Activated T-cell treated with anti-CD3 and anti-CD28 coated beads, Interleukin-2, amount 50 U/mL, for 72 hours (primary cell): ENCODE results near the gene STX10. TPM values are rescaled to one million over a fixed set of nuclear protein-coding genes. Genes with fewer than 3 reads are reported as not detected.
A peak's percentile ranks its signal among the peaks of the same experiment; 100 is the strongest.

Experiments
- ATAC-seq, 2 donors: fragments of 150-1000 bp; cut with Tn5 transposase; replicated peaks in 1 of 2; 2 replicates each; pipeline ENCODE4 v1.10.0; 2021; ENCODE audit warnings: moderate library complexity in 2 of 2, mild to moderate bottlenecking in 1 of 2
- DNase-seq, 2 donors: peaks; one replicate each; pipeline ENCODE4 v3.0.0; 2021 to 2022; ENCODE audit warnings: mixed read lengths in 1 of 2
- H3K27ac Mint-ChIP-seq: one replicate; pipeline ENCODE4 v1.8.0; 2022; ENCODE audit warnings: mild to moderate bottlenecking, moderate library complexity, mixed read lengths
- H3K27me3 Mint-ChIP-seq: one replicate; pipeline ENCODE4 v1.8.0; 2022; ENCODE audit warnings: low read depth, mixed read lengths
- H3K36me3 Mint-ChIP-seq, 2 donors: one replicate each; pipeline ENCODE4 v1.8.0; 2022; ENCODE audit warnings: mixed read lengths in 2 of 2, mild to moderate bottlenecking in 1 of 2; ENCODE audit not compliant: insufficient read depth in 2 of 2
- H3K4me1 Mint-ChIP-seq: one replicate; pipeline ENCODE4 v1.8.0; 2022; ENCODE audit warnings: low read depth, mixed read lengths
- H3K4me3 Mint-ChIP-seq, 2 donors: one replicate each; pipeline ENCODE4 v1.8.0; 2022; ENCODE audit warnings: mild to moderate bottlenecking in 2 of 2, mixed read lengths in 2 of 2, moderate library complexity in 2 of 2
- H3K9me3 Mint-ChIP-seq, 2 donors: one replicate each; pipeline ENCODE4 v1.8.0; 2022; ENCODE audit warnings: mixed read lengths in 2 of 2
- total RNA-seq, 2 donors: library from RNA; stranded (reverse); gene quantifications; one replicate each; pipeline ENCODE4 v1.2.3, GENCODE V29; 2022

STX10 gene
- total RNA-seq, 2 donors from 2014 or later = 73.9 to 89.9 TPM

- no peak for DNase-seq
- Mint-ChIP-seq H3K4me1 (peaks cover 43% of the 10 kb centered on the region), H3K36me3 (peaks cover 0 to 5% of the 10 kb centered on the region in 2 donors), H3K27ac (no peak overlapping the region), H3K4me3 (peak overlapping the region; percentile 67 to 78), H3K27me3 (peaks cover 12% of the 10 kb centered on the region), H3K9me3 (peaks cover 0 to 5% of the 10 kb centered on the region in 2 donors)
- ATAC-seq = no peak
Measured at GRCh38 chr19:13102416-13102665, 47.8 kb downstream of the STX10 start.

- Mint-ChIP-seq H3K9me3 (peaks cover 0 to 5% of the 10 kb centered on the region in 2 donors), H3K36me3 (peaks cover 0 to 5% of the 10 kb centered on the region in 2 donors), H3K4me3 (peak overlapping the region; percentile 67 to 78), H3K4me1 (peaks cover 48% of the 10 kb centered on the region), H3K27me3 (peaks cover 18% of the 10 kb centered on the region), H3K27ac (no peak overlapping the region)
- ATAC-seq = no peak
- DNase-seq = no peak
Measured at GRCh38 chr19:13101590-13102415, 48.4 kb downstream of the STX10 start.

GRCh38 chr19:13100841-13101589 lies 49.2 kb downstream of the STX10 start:
- Mint-ChIP-seq H3K4me3 (peak overlapping the region; percentile 36 to 43), H3K36me3 (peaks cover 0 to 5% of the 10 kb centered on the region in 2 donors), H3K27ac (no peak overlapping the region), H3K4me1 (peaks cover 52% of the 10 kb centered on the region), H3K27me3 (peaks cover 24% of the 10 kb centered on the region), H3K9me3 (peaks cover 0 to 5% of the 10 kb centered on the region in 2 donors)
- DNase-seq (no peak), ATAC-seq (no peak)

GRCh38 chr19:13100031-13100588 lies 50.1 kb downstream of the STX10 start:
- ATAC-seq = peak; percentile 83 to 84
- Mint-ChIP-seq H3K27me3 (peaks cover 27% of the 10 kb centered on the region), H3K4me3 (peak overlapping the region; percentile 76 to 90), H3K4me1 (peaks cover 56% of the 10 kb centered on the region), H3K27ac (peak overlapping the region; percentile 86), H3K9me3 (peaks cover 0 to 5% of the 10 kb centered on the region in 2 donors), H3K36me3 (peaks cover 0 to 5% of the 10 kb centered on the region in 2 donors)
- peak; percentile 82 to 84 for DNase-seq

- Mint-ChIP-seq H3K4me1 (peaks cover 62% of the 10 kb centered on the region), H3K9me3 (peaks cover 0 to 5% of the 10 kb centered on the region in 2 donors), H3K4me3 (peak overlapping the region; percentile 84 to 90), H3K27me3 (peaks cover 33% of the 10 kb centered on the region), H3K36me3 (peaks cover 0 to 5% of the 10 kb centered on the region in 2 donors), H3K27ac (peak overlapping the region; percentile 86)
- DNase-seq (peak; percentile 87 to 89), ATAC-seq (peak; percentile 62 to 69)
Measured at GRCh38 chr19:13099073-13099999, 50.8 kb downstream of the STX10 start.

GRCh38 chr19:13098277-13099072 lies 51.7 kb downstream of the STX10 start:
- H3K4me3 Mint-ChIP-seq = peak overlapping the region; percentile 84 to 88
- peaks cover 68% of the 10 kb centered on the region for H3K4me1 Mint-ChIP-seq
- ATAC-seq = no peak
- H3K9me3 Mint-ChIP-seq = peaks cover 0 to 5% of the 10 kb centered on the region in 2 donors
- H3K36me3 Mint-ChIP-seq = peaks cover 0 to 5% of the 10 kb centered on the region in 2 donors
- peak overlapping the region; percentile 14 for H3K27ac Mint-ChIP-seq
- peaks cover 39% of the 10 kb centered on the region for H3K27me3 Mint-ChIP-seq
- DNase-seq = no peak

GRCh38 chr19:13097463-13098258 lies 52.5 kb downstream of the STX10 start:
- Mint-ChIP-seq H3K27me3 (peaks cover 39% of the 10 kb centered on the region), H3K36me3 (peaks cover 0 to 5% of the 10 kb centered on the region in 2 donors), H3K4me1 (peaks cover 62% of the 10 kb centered on the region)

GRCh38 chr19:13097033-13097462 lies 53.1 kb downstream of the STX10 start:
- DNase-seq (no peak), ATAC-seq (no peak)
- Mint-ChIP-seq H3K27me3 (peaks cover 39% of the 10 kb centered on the region), H3K36me3 (peaks cover 0 to 5% of the 10 kb centered on the region in 2 donors), H3K27ac (no peak overlapping the region), H3K4me3 (peak overlapping the region; percentile 71 to 74), H3K4me1 (peaks cover 60% of the 10 kb centered on the region), H3K9me3 (peaks cover 0 to 5% of the 10 kb centered on the region in 2 donors)

More at GRCh38 chr19:13097463-13098258, 52.5 kb downstream of the STX10 start:
- Mint-ChIP-seq H3K9me3 (peaks cover 0 to 5% of the 10 kb centered on the region in 2 donors), H3K27ac (no peak overlapping the region), H3K4me3 (peak overlapping the region; percentile 84 to 88)
- peak in 1 of 2 donors; percentile 44 for DNase-seq
- ATAC-seq = no peak

- Mint-ChIP-seq H3K4me3 (peak overlapping the region; percentile 71 to 74), H3K27ac (no peak overlapping the region), H3K4me1 (peaks cover 51% of the 10 kb centered on the region), H3K36me3 (peaks cover 0 to 5% of the 10 kb centered on the region in 2 donors), H3K27me3 (peaks cover 39% of the 10 kb centered on the region), H3K9me3 (peaks cover 0 to 5% of the 10 kb centered on the region in 2 donors)
- DNase-seq = peak in 1 of 2 donors; percentile 36
- no peak for ATAC-seq
Measured at GRCh38 chr19:13095934-13096927, 53.9 kb downstream of the STX10 start.

GRCh38 chr19:13095393-13095784 lies 54.8 kb downstream of the STX10 start:
- Mint-ChIP-seq H3K36me3 (peaks cover 0 to 5% of the 10 kb centered on the region in 2 donors), H3K27ac (no peak overlapping the region), H3K9me3 (peaks cover 0 to 5% of the 10 kb centered on the region in 2 donors), H3K27me3 (peaks cover 39% of the 10 kb centered on the region), H3K4me1 (peaks cover 49% of the 10 kb centered on the region), H3K4me3 (peak overlapping the region in 1 of 2 donors; percentile 29)
- ATAC-seq = no peak
- DNase-seq = peak in 1 of 2 donors; percentile 22
